A549 (cell line): Measurements from ENCODE around the gene GNL1.

Experiments
- CEBPB ChIP-seq, 2 experiments: fragments of >200 bp in 1 of 2; sonication (Bioruptor Twin) in 1 of 2; formaldehyde crosslinking in 1 of 2; IDR thresholded peaks; 2 replicates each; pipeline ENCODE4 v1.6.1; 2012 to 2016
- EP300 ChIP-seq, 2 experiments: fragments of >200 bp; sonication (Bioruptor Twin); formaldehyde crosslinking; IDR thresholded peaks; 2 replicates in 1 of 2; 3 replicates in 1 of 2; pipeline ENCODE4 v1.6.1; 2016 to 2017
- POLR2A ChIP-seq: IDR thresholded peaks from 2 replicates; pipeline ENCODE4 v1.6.1; 2012; ENCODE audit warnings: mild to moderate bottlenecking, low read length
- TF ChIP-seq, protein P1 (sequence below): fragments of >200 bp; sonication (Bioruptor Twin); formaldehyde crosslinking; IDR thresholded peaks from 3 replicates; pipeline ENCODE4 v1.5.1; 2016

DNA sequence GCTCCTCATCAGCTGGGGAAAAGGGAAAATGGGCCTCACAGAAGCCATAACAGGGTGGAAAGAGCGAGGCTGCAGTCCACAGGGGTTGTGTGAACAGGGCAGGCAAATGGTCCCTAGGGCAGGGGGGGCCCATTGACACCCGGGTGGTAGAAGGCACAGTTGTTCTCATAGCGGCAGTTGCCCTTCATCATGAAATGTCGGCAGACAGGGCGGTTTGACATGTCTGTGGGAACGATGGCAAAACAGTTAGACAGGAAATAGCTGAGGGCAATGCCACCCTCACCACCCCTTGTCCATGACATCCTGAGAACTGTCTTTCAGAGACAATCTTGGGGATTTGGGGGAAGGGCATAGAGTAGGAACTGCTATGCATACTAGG, 45.1 kb upstream of the GNL1 start:
- TF ChIP-seq POLR2A (no peak), EP300 (IDR thresholded peaks at IDR 0.05) (no peak), CEBPB (IDR thresholded peaks at IDR 0.05) (no peak)
- TF ChIP-seq, protein P1, sequence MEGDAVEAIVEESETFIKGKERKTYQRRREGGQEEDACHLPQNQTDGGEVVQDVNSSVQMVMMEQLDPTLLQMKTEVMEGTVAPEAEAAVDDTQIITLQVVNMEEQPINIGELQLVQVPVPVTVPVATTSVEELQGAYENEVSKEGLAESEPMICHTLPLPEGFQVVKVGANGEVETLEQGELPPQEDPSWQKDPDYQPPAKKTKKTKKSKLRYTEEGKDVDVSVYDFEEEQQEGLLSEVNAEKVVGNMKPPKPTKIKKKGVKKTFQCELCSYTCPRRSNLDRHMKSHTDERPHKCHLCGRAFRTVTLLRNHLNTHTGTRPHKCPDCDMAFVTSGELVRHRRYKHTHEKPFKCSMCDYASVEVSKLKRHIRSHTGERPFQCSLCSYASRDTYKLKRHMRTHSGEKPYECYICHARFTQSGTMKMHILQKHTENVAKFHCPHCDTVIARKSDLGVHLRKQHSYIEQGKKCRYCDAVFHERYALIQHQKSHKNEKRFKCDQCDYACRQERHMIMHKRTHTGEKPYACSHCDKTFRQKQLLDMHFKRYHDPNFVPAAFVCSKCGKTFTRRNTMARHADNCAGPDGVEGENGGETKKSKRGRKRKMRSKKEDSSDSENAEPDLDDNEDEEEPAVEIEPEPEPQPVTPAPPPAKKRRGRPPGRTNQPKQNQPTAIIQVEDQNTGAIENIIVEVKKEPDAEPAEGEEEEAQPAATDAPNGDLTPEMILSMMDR = no peak
